NCI-H460 (cell line): Measurements from ENCODE around the gene ZKSCAN5. TPM values are rescaled to one million over a fixed set of nuclear protein-coding genes. Genes with fewer than 3 reads are reported as not detected.
"Not testable (repeated sequence)": the region's sequence is repeated elsewhere in the genome, so short reads cannot be mapped to it uniquely, and the experiment has no call there.

ENCODE experiments used
- DNase-seq: peaks from one replicate; pipeline ENCODE4 v3.0.0-alpha.2; 2016; ENCODE audit warnings: low read depth; ENCODE audit errors: extremely low read depth
- total RNA-seq: library from RNA; depleted of rRNA; stranded (reverse); fragments of >200 nt; shearing (Covaris generic); gene quantifications from 2 replicates; pipeline ENCODE4 v1.2.3, GENCODE V29; 2014; rRNA removed

ZKSCAN5 gene
- total RNA-seq, 1 experiment from 2014 or later, result 12.7 TPM

DNA sequence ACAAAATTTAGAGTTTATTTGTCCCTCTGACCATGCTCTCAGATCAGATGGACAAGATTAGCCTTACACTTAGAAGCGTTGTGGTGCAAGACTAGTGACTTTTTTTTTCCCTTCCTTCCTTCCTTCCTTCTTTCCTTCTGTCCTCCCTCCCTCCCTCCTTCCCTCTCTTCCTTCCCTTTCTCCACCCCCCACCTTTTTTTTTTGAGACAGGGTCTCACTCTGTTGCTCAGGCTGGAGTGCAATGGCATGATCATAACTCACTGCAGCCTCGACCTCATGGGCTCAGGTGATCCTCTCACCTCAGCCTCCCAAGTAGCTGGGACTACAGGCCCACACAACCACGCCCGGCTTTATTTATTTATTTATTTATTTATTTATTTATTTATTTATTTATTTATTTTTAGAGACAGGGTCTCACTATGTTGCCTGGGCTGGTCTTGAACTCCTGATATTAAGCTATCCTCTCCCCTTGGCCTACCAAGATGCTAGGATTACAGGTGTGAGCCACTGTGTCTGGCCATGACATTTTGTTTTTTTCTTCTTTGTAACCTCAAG is 76.4 kb downstream of the ZKSCAN5 start:
- DNase-seq, result not testable (repeated sequence)

Other genes starting within 250 kb of the ZKSCAN5 start
- gene MYH16, start 231.8 kb upstream of the ZKSCAN5 start, total RNA-seq, result not detected in 2 replicates
- 162 and 177 TPM in 2 replicates for gene ARPC1A, start 178.8 kb upstream of the ZKSCAN5 start, total RNA-seq
- 236 and 247 TPM in 2 replicates for gene ARPC1B, start 129.9 kb upstream of the ZKSCAN5 start, total RNA-seq
- 67.2 and 72.1 TPM in 2 replicates for gene PDAP1, start 96.1 kb upstream of the ZKSCAN5 start, total RNA-seq
- gene BUD31, start 95.7 kb upstream of the ZKSCAN5 start, total RNA-seq, result 211 and 220 TPM in 2 replicates
- gene PTCD1, start 65.9 kb upstream of the ZKSCAN5 start, total RNA-seq, result 6.1 and 6.4 TPM in 2 replicates
- 37.1 and 42.7 TPM in 2 replicates for gene CPSF4, start 65.7 kb upstream of the ZKSCAN5 start, total RNA-seq
- gene ATP5MF, start 38.5 kb upstream of the ZKSCAN5 start, total RNA-seq, result 598 and 637 TPM in 2 replicates
- gene ZNF789, start 31.8 kb upstream of the ZKSCAN5 start, total RNA-seq, result 6.8 and 7.0 TPM in 2 replicates
- 17.6 and 18.0 TPM in 2 replicates for gene ZNF394, start 4.4 kb upstream of the ZKSCAN5 start, total RNA-seq
- 12.1 and 14.0 TPM in 2 replicates for gene FAM200A, start 47.5 kb downstream of the ZKSCAN5 start, total RNA-seq
- gene ZNF655, start 54.0 kb downstream of the ZKSCAN5 start, total RNA-seq, result 68.4 and 83.1 TPM in 2 replicates
- 0.87 and 1.1 TPM in 2 replicates for gene TMEM225B, start 93.6 kb downstream of the ZKSCAN5 start, total RNA-seq
- gene ZSCAN25, start 112.3 kb downstream of the ZKSCAN5 start, total RNA-seq, result 9.4 and 12.5 TPM in 2 replicates
- gene CYP3A5, start 175.3 kb downstream of the ZKSCAN5 start, total RNA-seq, result 0.17 and 0.74 TPM in 2 replicates
- gene CYP3A7, start 230.5 kb downstream of the ZKSCAN5 start, total RNA-seq, result not detected in 2 replicates